Endothelial cell of umbilical vein (primary cell): ENCODE data around the gene SFR1. TPM values are rescaled to one million over a fixed set of nuclear protein-coding genes. Genes with fewer than 3 reads are reported as not detected.

ENCODE experiments used
- BruUV-seq: library from RNA; stranded (reverse); fragments of 400-500 nt; replicated peaks from 2 replicates; lab custom pipeline; 2021; lab: Mats Ljungman, UMichigan
- CTCF ChIA-PET: fragments of 300-600, 350-600 bp; sonication (Branson Sonifier 250); formaldehyde crosslinking; loops from one replicate; lab custom pipeline; 2021; ENCODE audit warnings: antibody characterized with exemption, inconsistent platforms; lab: Charles Lee
- POLR2A ChIA-PET: fragments of 300-600, 350-600 bp; sonication (Branson Sonifier 250); formaldehyde crosslinking; loops from one replicate; lab custom pipeline; 2021; ENCODE audit warnings: antibody characterized with exemption, inconsistent platforms; lab: Charles Lee
- DNase-seq: peaks from one replicate; pipeline ENCODE4 v3.0.0-alpha.2; 2011; ENCODE audit warnings: low read depth, low spot score
- FAIRE-seq: peaks from 2 replicates; lab custom pipeline; 2011; peaks lifted over from hg19 to GRCh38; lab: Jason Lieb, UNC
- H2AFZ ChIP-seq: 2 replicates; pipeline ENCODE4 v1.6.0; 2012; ENCODE audit warnings: low read depth, low read length, control low read depth, inconsistent platforms
- H3K27ac ChIP-seq: 2 replicates; pipeline ENCODE4 v1.5.1; 2011; ENCODE audit warnings: low read depth, mild to moderate bottlenecking, control low read depth, low read length, moderate library complexity; ENCODE audit not compliant: insufficient read depth
- H3K27me3 ChIP-seq, 2 experiments: 2 replicates each; pipeline versions ENCODE4 v1.6.0 to v1.6.1; 2011; ENCODE audit warnings: low read length in 2 of 2, mixed read lengths in 1 of 2; ENCODE audit not compliant: control insufficient read depth in 2 of 2, insufficient read depth in 2 of 2
- H3K36me3 ChIP-seq, 2 experiments: 2 replicates in 1 of 2; 3 replicates in 1 of 2; pipeline ENCODE4 v1.5.1; 2011; ENCODE audit warnings: low read length in 2 of 2, mild to moderate bottlenecking in 1 of 2, moderate library complexity in 1 of 2; ENCODE audit not compliant: control insufficient read depth in 2 of 2, insufficient read depth in 2 of 2; ENCODE audit errors: extremely low read depth in 1 of 2
- H3K4me1 ChIP-seq: 3 replicates; pipeline ENCODE4 v1.5.1; 2011; ENCODE audit warnings: mild to moderate bottlenecking, low read length; ENCODE audit not compliant: control insufficient read depth, insufficient read depth; ENCODE audit errors: extremely low read depth
- H3K4me2 ChIP-seq: 2 replicates; pipeline ENCODE4 v1.6.1; 2011; ENCODE audit warnings: low read length, control low read depth, mixed read lengths; ENCODE audit not compliant: insufficient read depth
- H3K4me3 ChIP-seq, 3 experiments: fragments of 200-600 bp in 1 of 3; sonication (generic), shearing (Covaris generic) in 1 of 3; replicated peaks in 1 of 3; 2 replicates each; pipeline ENCODE4 v1.5.1; 2011 to 2016; ENCODE audit warnings: control low read depth in 3 of 3, low read length in 3 of 3, mild to moderate bottlenecking in 2 of 3, inconsistent platforms in 1 of 3, low read depth in 1 of 3, moderate library complexity in 1 of 3; ENCODE audit not compliant: insufficient read depth in 1 of 3
- H3K79me2 ChIP-seq: 2 replicates; pipeline ENCODE4 v1.6.0; 2012; ENCODE audit warnings: low read length, inconsistent platforms; ENCODE audit not compliant: control insufficient read depth, insufficient read depth
- H3K9ac ChIP-seq: replicated peaks from 2 replicates; pipeline ENCODE3; 2011; ENCODE audit warnings: low read length, control low read depth; ENCODE audit not compliant: insufficient read depth; ENCODE audit errors: extremely low read depth
- H3K9me1 ChIP-seq: replicated peaks from 3 replicates; pipeline ENCODE4 v1.6.0; 2011; ENCODE audit warnings: mild to moderate bottlenecking, low read length; ENCODE audit not compliant: control insufficient read depth, insufficient read depth; ENCODE audit errors: extremely low read depth
- H3K9me3 ChIP-seq: replicated peaks from 2 replicates; pipeline ENCODE4 v1.5.1; 2012; ENCODE audit warnings: low read length, inconsistent platforms; ENCODE audit not compliant: control insufficient read depth, insufficient read depth
- H4K20me1 ChIP-seq: replicated peaks from 2 replicates; pipeline ENCODE3; 2011; ENCODE audit warnings: mild to moderate bottlenecking, low read length; ENCODE audit not compliant: control insufficient read depth, insufficient read depth; ENCODE audit errors: extremely low read depth
- CTCF ChIP-seq, 2 donors: IDR thresholded peaks; 1 replicate in 1 of 2; 2 replicates in 1 of 2; pipeline ENCODE4 v1.5.1; 2011; ENCODE audit warnings: low read length in 2 of 2, mild to moderate bottlenecking in 2 of 2, moderate library complexity in 2 of 2, control low read depth in 1 of 2, inconsistent platforms in 1 of 2, low read depth in 1 of 2; ENCODE audit not compliant: insufficient read depth in 1 of 2; ENCODE audit errors: extremely low read depth in 1 of 2
- EZH2 ChIP-seq: IDR thresholded peaks from 2 replicates; pipeline ENCODE4 v1.6.1; 2012; ENCODE audit warnings: borderline replicate concordance, low read depth, mild to moderate bottlenecking, moderate library complexity, low read length, inconsistent platforms; ENCODE audit not compliant: severe bottlenecking
- FOS ChIP-seq: IDR thresholded peaks from 2 replicates; pipeline ENCODE4 v1.6.1; 2011; ENCODE audit warnings: mild to moderate bottlenecking, low read length, moderate library complexity, borderline replicate concordance; ENCODE audit not compliant: insufficient read depth
- GATA2 ChIP-seq: IDR thresholded peaks from 2 replicates; pipeline ENCODE4 v1.7.0; 2011; ENCODE audit warnings: low read depth, mild to moderate bottlenecking, moderate library complexity, mixed read lengths, low read length; ENCODE audit not compliant: insufficient read length, insufficient read depth
- JUN ChIP-seq: IDR thresholded peaks from 2 replicates; pipeline ENCODE4 v1.6.1; 2011; ENCODE audit warnings: borderline replicate concordance, low read depth; ENCODE audit not compliant: insufficient read length, insufficient read depth
- MYC ChIP-seq: IDR thresholded peaks from one replicate; pipeline ENCODE4 v1.6.1; 2011; ENCODE audit warnings: mild to moderate bottlenecking, low read depth, low read length
- POLR2A ChIP-seq: IDR thresholded peaks from 2 replicates; pipeline ENCODE4 v1.6.1; 2012; ENCODE audit warnings: low read depth, mild to moderate bottlenecking, control low read depth, low read length
- POLR2AphosphoS5 ChIP-seq: IDR thresholded peaks from 2 replicates; pipeline ENCODE4 v1.6.1; 2012; ENCODE audit warnings: low read depth, mild to moderate bottlenecking, control low read depth, low read length, moderate library complexity; ENCODE audit not compliant: insufficient read depth
- dilution Hi-C: fragments of 300-500 bp; cut with MboI; formaldehyde crosslinking; loops from one replicate; pipeline ENCODE4 v1.15.0; 2019; ENCODE audit warnings: low sequenced_read_pairs; ENCODE audit not compliant: extremely low pct_ligation_motif_present
- intact Hi-C: fragments of 100-400 bp; cut with micrococcal nuclease; formaldehyde crosslinking; loops from one replicate; pipeline ENCODE4 v1.10.0; 2022
- polyA plus RNA-seq, 4 experiments: library from polyadenylated mRNA; depleted of rRNA in 3 of 4; stranded (reverse) in 3 of 4; unstranded in 1 of 4; fragments of >200 nt; gene quantifications; 2 replicates each; pipeline versions ENCODE4 v1.2.1 to v1.2.3, GENCODE V29; 2011 to 2012; ENCODE audit warnings: missing spikeins in 1 of 4
- total RNA-seq: library from RNA; stranded (reverse); gene quantifications from 2 replicates; pipeline ENCODE4 v1.2.3, GENCODE V29; 2021
- TF ChIP-seq, protein P1 (sequence below): IDR thresholded peaks from 2 replicates; pipeline ENCODE4 v1.6.1; 2011; ENCODE audit not compliant: insufficient read depth, insufficient read length

SFR1 gene
- total and polyA plus RNA-seq, 2 donors (not counting 3 experiments of a cell fraction or from before 2014, with no cell fraction given): 3.6 to 8.9 TPM

DNA sequence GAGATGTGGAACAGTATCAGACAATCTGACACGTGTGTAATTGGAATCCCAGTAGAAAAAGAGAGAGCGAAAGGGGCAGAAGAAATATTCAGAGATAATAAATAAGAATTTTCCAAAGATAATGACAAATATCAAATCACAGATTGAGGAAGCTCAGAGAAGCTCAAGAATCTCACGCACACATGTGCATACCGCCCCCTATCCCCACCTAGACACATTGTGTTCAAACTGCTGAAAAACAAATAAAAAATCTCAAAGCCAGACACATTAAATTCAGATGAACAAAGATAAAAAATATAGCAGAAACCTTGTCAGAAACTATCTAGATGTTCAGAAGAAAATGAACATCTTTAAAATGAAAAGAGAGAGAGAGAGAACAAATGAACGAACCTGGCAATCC lies 17.2 kb downstream of the SFR1 start:
- intact Hi-C loops (no loop called here), dilution Hi-C loops (no loop called here)
- Histone ChIP-seq H3K4me1 (no peaks in the 10 kb centered on the region), H2AFZ (no peak overlapping the region), H3K4me3 (no peak overlapping the region), H3K27me3 (peaks cover 4% of the 10 kb centered on the region in 2 experiments), H3K4me2 (no peak overlapping the region), H3K36me3 (no peaks in the 10 kb centered on the region), H3K79me2 (no peaks in the 10 kb centered on the region), H3K9ac (no peak overlapping the region), H3K9me3 (no peaks in the 10 kb centered on the region), H4K20me1 (no peaks in the 10 kb centered on the region), H3K27ac (no peak overlapping the region), H3K9me1 (no peaks in the 10 kb centered on the region)
- FAIRE-seq (no peak), DNase-seq (no peak)
- BruUV-seq: no TSS peak
- TF ChIP-seq CTCF (IDR thresholded peaks at IDR 0.05; ENCODE audit: extremely low read depth in 1 of 2, insufficient read depth in 1 of 2, low read depth in 1 of 2, low read length in 2 of 2) (peak in 1 of 2 donors; percentile 30), GATA2 (no peak)
- ChIA-PET CTCF (interaction anchor here (0.5 to 1.0 kb wide), 6 partner anchors 12 to 251 kb away, joined by 3 to 5 read pairs (median 3); no protein-coding TSS in a partner anchor), POLR2A (no interaction called here)

GRCh38 chr10:104142081-104142480 lies 20.1 kb downstream of the SFR1 start:
- Histone ChIP-seq H3K36me3 (no peaks in the 10 kb centered on the region), H4K20me1 (no peaks in the 10 kb centered on the region), H3K4me3 (no peak overlapping the region), H3K79me2 (no peaks in the 10 kb centered on the region), H2AFZ (no peak overlapping the region), H3K27ac (no peak overlapping the region), H3K9me3 (no peaks in the 10 kb centered on the region), H3K4me1 (no peaks in the 10 kb centered on the region), H3K4me2 (no peak overlapping the region), H3K9me1 (no peaks in the 10 kb centered on the region), H3K9ac (no peak overlapping the region), H3K27me3 (peaks cover 11 to 26% of the 10 kb centered on the region in 2 experiments)
- DNase-seq: no peak
- BruUV-seq: no TSS peak
- no peak for TF ChIP-seq EZH2
- TF ChIP-seq POLR2A: no peak
- no peak for TF ChIP-seq CTCF (IDR thresholded peaks at IDR 0.05; ENCODE audit: extremely low read depth in 1 of 2, insufficient read depth in 1 of 2, low read depth in 1 of 2, low read length in 2 of 2)
- no peak for TF ChIP-seq FOS
- no peak for TF ChIP-seq POLR2AphosphoS5
- TF ChIP-seq, protein P1, sequence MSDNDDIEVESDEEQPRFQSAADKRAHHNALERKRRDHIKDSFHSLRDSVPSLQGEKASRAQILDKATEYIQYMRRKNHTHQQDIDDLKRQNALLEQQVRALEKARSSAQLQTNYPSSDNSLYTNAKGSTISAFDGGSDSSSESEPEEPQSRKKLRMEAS: no peak
- no peak for TF ChIP-seq MYC
- TF ChIP-seq GATA2: no peak
- no peak for TF ChIP-seq JUN
- ChIA-PET CTCF (no interaction called here), POLR2A (no interaction called here)
- intact Hi-C loops: no loop called here
- dilution Hi-C loops: no loop called here
- FAIRE-seq: no peak
